Measurements from ENCODE around the gene OSBPL2. TPM values are rescaled to one million over a fixed set of nuclear protein-coding genes. Genes with fewer than 3 reads are reported as not detected.

OSBPL2 gene
- total and polyA plus RNA-seq, 2 donors (not counting 3 experiments of a cell fraction or from before 2014, with no cell fraction given): 13.1 to 33.0 TPM

- Histone ChIP-seq H3K9me1 (replicated peaks; ENCODE audit: control insufficient read depth, extremely low read depth, insufficient read depth, low read length) (no peaks in the 10 kb centered on the region), H3K79me2 (ENCODE audit: control insufficient read depth, insufficient read depth, low read length) (no peaks in the 10 kb centered on the region), H4K20me1 (replicated peaks; ENCODE audit: control insufficient read depth, extremely low read depth, insufficient read depth, low read length) (no peaks in the 10 kb centered on the region), H3K4me1 (ENCODE audit: control insufficient read depth, extremely low read depth, insufficient read depth, low read length) (no peaks in the 10 kb centered on the region), H2AFZ (ENCODE audit: low read depth, low read length) (no peak overlapping the region), H3K9ac (replicated peaks; ENCODE audit: extremely low read depth, insufficient read depth, low read length) (no peak overlapping the region), H3K4me2 (ENCODE audit: insufficient read depth, low read length) (no peak overlapping the region), H3K27me3 (ENCODE audit: control insufficient read depth in 2 of 2, insufficient read depth in 2 of 2, low read length in 2 of 2) (no peaks in the 10 kb centered on the region), H3K4me3 (replicated peaks in 1 of 3; ENCODE audit: insufficient read depth in 1 of 3, low read depth in 1 of 3, low read length in 3 of 3) (no peak overlapping the region), H3K27ac (ENCODE audit: insufficient read depth, low read depth, low read length) (no peak overlapping the region), H3K9me3 (replicated peaks; ENCODE audit: control insufficient read depth, insufficient read depth, low read length) (no peaks in the 10 kb centered on the region), H3K36me3 (ENCODE audit: control insufficient read depth in 2 of 2, extremely low read depth in 1 of 2, insufficient read depth in 2 of 2, low read length in 2 of 2) (no peaks in the 10 kb centered on the region)
- ChIA-PET CTCF (no interaction called here), POLR2A (no interaction called here)
- BruUV-seq (replicated peaks): no TSS peak
- FAIRE-seq (no peak), DNase-seq (ENCODE audit: low read depth, low spot score) (no peak)
- no peak for TF ChIP-seq POLR2AphosphoS5 (IDR thresholded peaks at IDR 0.05; ENCODE audit: insufficient read depth, low read depth, low read length)
- no peak for TF ChIP-seq EZH2 (IDR thresholded peaks at IDR 0.05; ENCODE audit: borderline replicate concordance, low read depth, low read length, severe bottlenecking)
- TF ChIP-seq JUN (IDR thresholded peaks at IDR 0.05; ENCODE audit: borderline replicate concordance, insufficient read depth, insufficient read length, low read depth): no peak
- TF ChIP-seq MYC (IDR thresholded peaks at IDR 0.05; ENCODE audit: low read depth, low read length): no peak
- TF ChIP-seq POLR2A (IDR thresholded peaks at IDR 0.05; ENCODE audit: low read depth, low read length): no peak
- TF ChIP-seq GATA2 (IDR thresholded peaks at IDR 0.05; ENCODE audit: insufficient read depth, insufficient read length, low read depth, low read length): no peak
- TF ChIP-seq CTCF (IDR thresholded peaks at IDR 0.05; ENCODE audit: extremely low read depth in 1 of 2, insufficient read depth in 1 of 2, low read depth in 1 of 2, low read length in 2 of 2): no peak
- TF ChIP-seq FOS (IDR thresholded peaks at IDR 0.05; ENCODE audit: borderline replicate concordance, insufficient read depth, low read length): no peak
- no peak for TF ChIP-seq MAX (IDR thresholded peaks at IDR 0.05; ENCODE audit: insufficient read depth, insufficient read length)
- dilution Hi-C loops (cut with MboI; ENCODE audit: extremely low pct_ligation_motif_present, low sequenced_read_pairs) (no loop called here), intact Hi-C loops (cut with micrococcal nuclease) (no loop called here)
Observed at GRCh38 chr20:62227977-62228958, 10.1 kb upstream of the OSBPL2 start.

Measured in endothelial cell of umbilical vein (primary cell).